Gastrocnemius medialis (tissue), 4 donors: ENCODE data around the gene MYBL2.

Experiments used
- CTCF ChIP-seq, 5 experiments: fragments of 450-650 bp in 3 of 5; fragments of 200-600 bp in 2 of 5; sonication (generic) in 2 of 5; IDR thresholded peaks in 4 of 5; conservative IDR thresholded peaks in 1 of 5; 1 replicate in 4 of 5; 2 replicates in 1 of 5; pipeline ENCODE4 v1.5.1; 2016 to 2019; ENCODE audit warnings: antibody characterized with exemption in 5 of 5, mild to moderate bottlenecking in 3 of 5, moderate library complexity in 3 of 5
- POLR2A ChIP-seq, 2 donors: fragments of 450-650 bp; IDR thresholded peaks; one replicate each; pipeline ENCODE4 v1.6.1; 2017; ENCODE audit warnings: antibody characterized with exemption in 2 of 2, mild to moderate bottlenecking in 2 of 2, moderate library complexity in 2 of 2

GRCh38 chr20:43744151-43744611 lies 77.3 kb downstream of the MYBL2 start:
- TF ChIP-seq CTCF (IDR thresholded peaks at IDR 0.05 in 4 of 5, conservative IDR thresholded peaks at IDR 0.05 in 1 of 5) (no peak), POLR2A (IDR thresholded peaks at IDR 0.05) (no peak)
